CD14-positive monocyte (primary cell): ENCODE data around the gene DTNB. TPM values are rescaled to one million over a fixed set of nuclear protein-coding genes. Genes with fewer than 3 reads are reported as not detected.
A peak's percentile ranks its signal among the peaks of the same experiment; 100 is the strongest.

Experiments
- DNase-seq, 3 donors: peaks; one replicate each; pipeline ENCODE4 v3.0.0-alpha.2; 2011 to 2022
- H2AFZ ChIP-seq: 2 replicates; pipeline ENCODE4 v1.6.0; 2012; ENCODE audit warnings: mild to moderate bottlenecking, low read depth, low read length, inconsistent platforms; ENCODE audit not compliant: insufficient read depth, poor library complexity, severe bottlenecking
- H3K27ac ChIP-seq, 2 donors: 1 replicate in 1 of 2; 2 replicates in 1 of 2; pipeline ENCODE4 v1.5.1; 2012 to 2013; ENCODE audit warnings: low read length in 2 of 2, control low read depth in 1 of 2, inconsistent platforms in 1 of 2, low read depth in 1 of 2, mild to moderate bottlenecking in 1 of 2
- H3K27me3 ChIP-seq, 2 donors: one replicate each; pipeline versions ENCODE4 v1.6.0 to v1.6.1; 2011 to 2013; ENCODE audit warnings: low read length in 2 of 2; ENCODE audit not compliant: control insufficient read depth in 2 of 2, insufficient read depth in 2 of 2
- H3K36me3 ChIP-seq, 2 donors: replicated peaks in 1 of 2; 1 replicate in 1 of 2; 2 replicates in 1 of 2; pipeline versions ENCODE4 v1.5.1 to v1.6.1; 2012 to 2013; ENCODE audit warnings: low read length in 2 of 2, control low read depth in 1 of 2, inconsistent platforms in 1 of 2, mild to moderate bottlenecking in 1 of 2; ENCODE audit not compliant: insufficient read depth in 2 of 2, control insufficient read depth in 1 of 2
- H3K4me1 ChIP-seq, 2 donors: 1 replicate in 1 of 2; 2 replicates in 1 of 2; pipeline versions ENCODE4 v1.5.1 to v1.6.1; 2012 to 2013; ENCODE audit warnings: low read length in 2 of 2, control low read depth in 1 of 2, inconsistent platforms in 1 of 2, mild to moderate bottlenecking in 1 of 2, moderate library complexity in 1 of 2; ENCODE audit not compliant: insufficient read depth in 2 of 2, control insufficient read depth in 1 of 2
- H3K4me2 ChIP-seq: replicated peaks from 2 replicates; pipeline ENCODE3; 2012; ENCODE audit warnings: low read length, moderate library complexity, mild to moderate bottlenecking; ENCODE audit not compliant: poor library complexity, severe bottlenecking; ENCODE audit errors: extremely low read depth
- H3K4me3 ChIP-seq, 3 experiments: fragments of 200-600 bp in 1 of 3; sonication (generic) in 1 of 3; replicated peaks in 1 of 3; 1 replicate in 2 of 3; 2 replicates in 1 of 3; pipeline ENCODE4 v1.5.1; 2011 to 2013; ENCODE audit warnings: low read length in 3 of 3, mild to moderate bottlenecking in 3 of 3, control low read depth in 2 of 3, low read depth in 2 of 3, inconsistent platforms in 1 of 3, moderate library complexity in 1 of 3
- H3K79me2 ChIP-seq: 2 replicates; pipeline ENCODE4 v1.6.0; 2012; ENCODE audit warnings: mild to moderate bottlenecking, control low read depth, inconsistent platforms, low read length, moderate library complexity; ENCODE audit not compliant: insufficient read depth
- H3K9ac ChIP-seq: 2 replicates; pipeline ENCODE4 v1.6.0; 2017; ENCODE audit warnings: low read length, mild to moderate bottlenecking; ENCODE audit not compliant: insufficient read depth, poor library complexity, severe bottlenecking
- H3K9me3 ChIP-seq, 2 donors: replicated peaks in 1 of 2; 1 replicate in 1 of 2; 2 replicates in 1 of 2; pipeline versions ENCODE4 v1.5.1 to v1.6.1; 2012 to 2013; ENCODE audit warnings: low read length in 2 of 2, control low read depth in 1 of 2; ENCODE audit not compliant: control insufficient read depth in 1 of 2, insufficient read depth in 1 of 2
- H4K20me1 ChIP-seq: 2 replicates; pipeline ENCODE4 v1.6.0; 2012; ENCODE audit warnings: mild to moderate bottlenecking, low read length, control low read depth, moderate library complexity; ENCODE audit not compliant: insufficient read depth
- H3K27ac Mint-ChIP-seq, 7 donors: one replicate each; pipeline ENCODE4 v1.8.0; 2020; ENCODE audit warnings: mild to moderate bottlenecking in 7 of 7, mixed read lengths in 7 of 7, moderate library complexity in 6 of 7, inconsistent platforms in 2 of 7
- H3K27me3 Mint-ChIP-seq, 3 donors: one replicate each; pipeline ENCODE4 v1.8.0; 2021 to 2022; ENCODE audit warnings: low read depth in 3 of 3, mild to moderate bottlenecking in 3 of 3, mixed read lengths in 3 of 3, moderate library complexity in 3 of 3, inconsistent platforms in 1 of 3
- H3K36me3 Mint-ChIP-seq, 2 donors: one replicate each; pipeline ENCODE4 v1.8.0; 2020; ENCODE audit warnings: mixed read lengths in 2 of 2, inconsistent platforms in 1 of 2, mild to moderate bottlenecking in 1 of 2
- H3K4me1 Mint-ChIP-seq: one replicate; pipeline ENCODE4 v1.8.0; 2020; ENCODE audit warnings: mild to moderate bottlenecking, mixed read lengths
- H3K4me3 Mint-ChIP-seq, 2 donors: one replicate each; pipeline ENCODE4 v1.8.0; 2020; ENCODE audit warnings: mild to moderate bottlenecking in 2 of 2, mixed read lengths in 2 of 2, moderate library complexity in 1 of 2
- H3K9me3 Mint-ChIP-seq, 7 donors: one replicate each; pipeline ENCODE4 v1.8.0; 2020 to 2022; ENCODE audit warnings: mixed read lengths in 7 of 7, mild to moderate bottlenecking in 6 of 7, moderate library complexity in 6 of 7, inconsistent platforms in 2 of 7
- CTCF ChIP-seq: fragments of 200-600 bp; IDR thresholded peaks from one replicate; pipeline ENCODE4 v1.8.0; 2022; ENCODE audit warnings: antibody characterized with exemption, mild to moderate bottlenecking
- WGBS: methylation state at CpG from one replicate; pipeline ENCODE4 v1.1.5; 2013; ENCODE audit warnings: missing lambda C conversion rate; ENCODE audit not compliant: insufficient coverage; 5-methylcytosine and 5-hydroxymethylcytosine counted together
- intact Hi-C, 2 donors: fragments of 100-400 bp; cut with micrococcal nuclease; formaldehyde crosslinking; loops; one replicate each; pipeline versions ENCODE4 v1.15.0 to v1.15.1; 2023
- polyA plus RNA-seq, 3 donors: library from polyadenylated mRNA; depleted of rRNA in 1 of 3; unstranded in 2 of 3; stranded (reverse) in 1 of 3; fragments of 300-500 nt in 2 of 3; fragments of >200 nt in 1 of 3; fragmentation: Illumina TruSeq in 2 of 3; gene quantifications; 1 replicate in 2 of 3; 2 replicates in 1 of 3; pipeline ENCODE4 v1.2.3, GENCODE V29; 2012 to 2021

The DTNB gene
- polyA plus RNA-seq, 3 donors = 3.0 to 4.2 (median 3.3) TPM

- H3K27ac ChIP-seq = no peak overlapping the region
- H4K20me1 ChIP-seq = peaks cover 2% of the 10 kb centered on the region
- no peak overlapping the region for H3K27ac Mint-ChIP-seq
- H3K27me3 Mint-ChIP-seq = peaks cover 14 to 21% (median 18%) of the 10 kb centered on the region in 3 donors
- no peak overlapping the region for H2AFZ ChIP-seq
- peaks cover 0 to 5% of the 10 kb centered on the region in 2 donors for H3K27me3 ChIP-seq
- H3K4me1 ChIP-seq = peaks cover 10 to 15% of the 10 kb centered on the region in 2 donors
- DNase-seq = no peak
- intact Hi-C loops = loop anchor here in 1 of 2 donors (10.0 kb wide), 1 partner anchor 73 kb away; no protein-coding TSS in a partner anchor
- H3K4me1 Mint-ChIP-seq = peaks cover 13% of the 10 kb centered on the region
- H3K36me3 Mint-ChIP-seq = no peaks in the 10 kb centered on the region
- no peak overlapping the region for H3K4me2 ChIP-seq
- 85% methylated on average over 2 of the region's 2 CpGs for WGBS
- H3K36me3 ChIP-seq = no peaks in the 10 kb centered on the region
- H3K4me3 Mint-ChIP-seq = no peak overlapping the region
- no peak overlapping the region for H3K9ac ChIP-seq
- peaks cover 0 to 7% of the 10 kb centered on the region in 2 donors for H3K9me3 ChIP-seq
- H3K79me2 ChIP-seq = no peaks in the 10 kb centered on the region
- peaks cover 5 to 13% (median 9%) of the 10 kb centered on the region in 7 donors for H3K9me3 Mint-ChIP-seq
- no peak overlapping the region for H3K4me3 ChIP-seq
- no peak for TF ChIP-seq CTCF
Observed at GRCh38 chr2:25347846-25348245, 325.5 kb downstream of the DTNB start.

GRCh38 chr2:25347205-25347815 lies 326.1 kb downstream of the DTNB start:
- no peaks in the 10 kb centered on the region for H3K36me3 Mint-ChIP-seq
- Histone ChIP-seq H3K4me2 (no peak overlapping the region), H3K4me3 (no peak overlapping the region), H3K27ac (no peak overlapping the region), H3K79me2 (no peaks in the 10 kb centered on the region), H3K9ac (no peak overlapping the region), H3K9me3 (peaks cover 0 to 7% of the 10 kb centered on the region in 2 donors), H3K4me1 (peaks cover 15 to 20% of the 10 kb centered on the region in 2 donors), H4K20me1 (peaks cover 5% of the 10 kb centered on the region), H3K27me3 (peaks cover 0 to 7% of the 10 kb centered on the region in 2 donors), H2AFZ (no peak overlapping the region), H3K36me3 (no peaks in the 10 kb centered on the region)
- DNase-seq = no peak
- peak overlapping the region in 1 of 2 donors; percentile 43 for H3K4me3 Mint-ChIP-seq
- H3K27ac Mint-ChIP-seq = no peak overlapping the region
- no peak for TF ChIP-seq CTCF
- peaks cover 17 to 23% (median 21%) of the 10 kb centered on the region in 3 donors for H3K27me3 Mint-ChIP-seq
- intact Hi-C loops = loop anchor here in 1 of 2 donors (10.0 kb wide), 1 partner anchor 73 kb away; no protein-coding TSS in a partner anchor
- WGBS = 84% methylated on average over 6 of the region's 7 CpGs
- peaks cover 17% of the 10 kb centered on the region for H3K4me1 Mint-ChIP-seq
- H3K9me3 Mint-ChIP-seq = peaks cover 5 to 13% (median 9%) of the 10 kb centered on the region in 7 donors
